Measurements from ENCODE around the gene PLEKHA3.
"Not testable (repeated sequence)": the region's sequence is repeated elsewhere in the genome, so short reads cannot be mapped to it uniquely, and the experiment has no call there.

PLEKHA3 gene

GRCh38 chr2:178521304-178522150, 41.3 kb downstream of the PLEKHA3 start:
- no peak for DNase-seq (ENCODE audit: low read depth)
- H3K4me3 ChIP-seq (ENCODE audit: low read depth, low read length) = no peak overlapping the region
- TF ChIP-seq CTCF (IDR thresholded peaks at IDR 0.05; ENCODE audit: insufficient read depth, low read depth, low read length, missing control alignments) = no peak

GRCh38 chr2:178522950-178523595, 42.8 kb downstream of the PLEKHA3 start:
- H3K4me3 ChIP-seq (ENCODE audit: low read depth, low read length) = peak overlapping the region; percentile 94
- TF ChIP-seq CTCF (IDR thresholded peaks at IDR 0.05; ENCODE audit: insufficient read depth, low read depth, low read length, missing control alignments) = peak; percentile 91
- peak; percentile 89 for DNase-seq (ENCODE audit: low read depth)

GRCh38 chr2:178523596-178524134, 43.4 kb downstream of the PLEKHA3 start:
- TF ChIP-seq CTCF (IDR thresholded peaks at IDR 0.05; ENCODE audit: insufficient read depth, low read depth, low read length, missing control alignments) = no peak
- DNase-seq (ENCODE audit: low read depth) = no peak
- H3K4me3 ChIP-seq (ENCODE audit: low read depth, low read length) = peak overlapping the region; percentile 94

- not testable (repeated sequence) for DNase-seq (ENCODE audit: low read depth); H3K4me3 ChIP-seq (ENCODE audit: low read depth, low read length)
Observed at GRCh38 chr2:178525010-178525409, 44.8 kb downstream of the PLEKHA3 start.

GRCh38 chr2:178525460-178525859, 45.2 kb downstream of the PLEKHA3 start:
- DNase-seq (ENCODE audit: low read depth); H3K4me3 ChIP-seq (ENCODE audit: low read depth, low read length): not testable (repeated sequence)

- no peak overlapping the region for H3K4me3 ChIP-seq (ENCODE audit: low read depth, low read length)
- TF ChIP-seq CTCF (IDR thresholded peaks at IDR 0.05; ENCODE audit: insufficient read depth, low read depth, low read length, missing control alignments) = no peak
- no peak for DNase-seq (ENCODE audit: low read depth)
Observed at GRCh38 chr2:178526256-178526655, 46.0 kb downstream of the PLEKHA3 start.

GRCh38 chr2:178527592-178527991, 47.3 kb downstream of the PLEKHA3 start:
- no peak for DNase-seq (ENCODE audit: low read depth)
- TF ChIP-seq CTCF (IDR thresholded peaks at IDR 0.05; ENCODE audit: insufficient read depth, low read depth, low read length, missing control alignments) = no peak
- no peak overlapping the region for H3K4me3 ChIP-seq (ENCODE audit: low read depth, low read length)

Measured in GM12865 (cell line).